ENCODE measurements around the gene APOLD1.
"Not testable (repeated sequence)": the region's sequence is repeated elsewhere in the genome, so short reads cannot be mapped to it uniquely, and the experiment has no call there.

Gene APOLD1

DNA sequence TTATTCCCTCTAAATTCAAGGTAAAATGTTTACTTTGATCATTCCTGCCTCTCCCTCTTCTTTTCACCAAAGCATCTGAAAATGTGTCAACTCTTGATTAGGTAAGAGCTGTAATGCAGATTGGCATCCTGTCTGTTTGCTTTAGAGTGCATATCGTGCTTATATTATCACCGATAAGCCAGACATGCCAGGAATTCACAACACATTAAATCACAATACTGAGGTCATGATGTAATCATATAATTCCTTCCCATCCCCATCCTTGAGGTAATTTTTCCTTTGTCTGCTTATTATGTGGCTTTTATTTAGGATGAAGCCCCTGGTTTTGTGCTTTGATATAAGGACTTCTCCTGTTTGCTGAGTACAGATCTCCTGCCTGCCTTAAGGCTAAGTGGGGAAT lies 37.8 kb downstream of the APOLD1 start:
- Histone ChIP-seq H3K4me1 (no peaks in the 10 kb centered on the region), H3K4me3 (no peak overlapping the region), H3K9me3 (no peaks in the 10 kb centered on the region), H3K36me3 (replicated peaks) (peaks cover 79% of the 10 kb centered on the region), H3K27me3 (ENCODE audit: low read depth) (no peaks in the 10 kb centered on the region)
- DNase-seq (ENCODE audit: low spot score in 2 of 2) = no peak
- in situ Hi-C loops (cut with MboI; ENCODE audit: low sequenced_read_pairs) = no loop called here

DNA sequence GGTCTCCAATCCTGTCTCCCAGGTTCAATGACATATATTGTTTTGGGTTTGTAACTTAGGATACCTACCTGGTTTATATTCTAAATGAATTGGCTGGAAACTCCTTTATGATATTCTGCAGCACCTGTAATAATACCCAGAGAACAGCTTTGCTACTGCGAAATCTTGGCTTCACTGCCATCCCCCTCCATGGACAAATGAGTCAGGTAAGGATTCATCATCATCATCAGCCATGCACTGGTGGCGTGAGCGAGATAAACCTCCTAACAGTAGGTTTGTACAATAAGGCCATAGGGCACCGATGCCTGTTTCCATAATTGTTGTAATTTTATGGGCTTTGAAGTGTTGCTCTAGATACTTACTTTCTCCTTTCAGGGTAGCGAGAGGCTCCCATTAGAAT lies 38.4 kb downstream of the APOLD1 start:
- Histone ChIP-seq H3K27me3 (ENCODE audit: low read depth) (no peaks in the 10 kb centered on the region), H3K9me3 (no peaks in the 10 kb centered on the region), H3K4me3 (no peak overlapping the region), H3K4me1 (no peaks in the 10 kb centered on the region), H3K36me3 (replicated peaks) (peaks cover 82% of the 10 kb centered on the region)
- in situ Hi-C loops (cut with MboI; ENCODE audit: low sequenced_read_pairs) = no loop called here
- DNase-seq (ENCODE audit: low spot score in 2 of 2) = no peak

DNA sequence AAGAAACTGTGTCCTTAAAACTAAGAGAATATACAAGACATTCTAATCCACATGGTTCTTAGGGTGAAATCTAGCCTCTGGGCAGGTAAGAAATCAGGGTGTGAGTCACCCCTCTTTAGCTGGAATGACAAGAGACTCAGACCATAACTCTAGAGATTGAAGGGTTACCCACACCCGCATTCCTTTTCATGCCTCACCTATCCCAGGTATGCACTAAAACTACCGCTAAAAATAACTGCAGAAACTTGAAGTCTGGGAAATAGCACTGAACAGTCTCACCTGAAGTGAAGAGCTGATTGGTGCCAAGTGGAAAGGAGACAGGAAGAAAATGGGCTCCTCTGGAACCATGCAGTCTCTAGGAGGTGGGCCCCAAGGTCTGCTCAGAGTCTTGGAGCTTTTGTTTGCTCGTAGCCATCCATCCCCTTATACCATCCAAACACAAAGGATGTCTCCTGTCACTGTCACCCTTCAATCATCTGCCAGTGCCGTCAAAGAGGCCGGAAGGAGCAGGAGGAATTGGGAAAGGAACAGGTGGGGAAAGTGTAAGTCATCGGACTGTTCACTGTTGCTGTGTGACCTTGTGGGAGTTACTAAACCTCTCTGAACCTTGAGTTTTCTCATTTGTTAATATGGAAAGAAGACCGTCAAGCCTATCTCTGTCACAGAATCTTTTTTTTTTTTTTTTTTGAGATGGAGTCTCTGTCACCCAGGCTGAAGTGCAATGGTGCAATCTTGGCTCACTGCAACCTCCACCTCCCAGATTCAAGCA lies 50.1 kb downstream of the APOLD1 start:
- H3K36me3 ChIP-seq (replicated peaks) = peaks cover 17% of the 10 kb centered on the region
- H3K27me3 ChIP-seq (ENCODE audit: low read depth) = no peaks in the 10 kb centered on the region
- H3K4me1 ChIP-seq = no peaks in the 10 kb centered on the region
- no peak for DNase-seq (ENCODE audit: low spot score in 2 of 2)
- no peak overlapping the region for H3K4me3 ChIP-seq
- H3K9me3 ChIP-seq = no peaks in the 10 kb centered on the region
- in situ Hi-C loops (cut with MboI; ENCODE audit: low sequenced_read_pairs) = no loop called here

DNA sequence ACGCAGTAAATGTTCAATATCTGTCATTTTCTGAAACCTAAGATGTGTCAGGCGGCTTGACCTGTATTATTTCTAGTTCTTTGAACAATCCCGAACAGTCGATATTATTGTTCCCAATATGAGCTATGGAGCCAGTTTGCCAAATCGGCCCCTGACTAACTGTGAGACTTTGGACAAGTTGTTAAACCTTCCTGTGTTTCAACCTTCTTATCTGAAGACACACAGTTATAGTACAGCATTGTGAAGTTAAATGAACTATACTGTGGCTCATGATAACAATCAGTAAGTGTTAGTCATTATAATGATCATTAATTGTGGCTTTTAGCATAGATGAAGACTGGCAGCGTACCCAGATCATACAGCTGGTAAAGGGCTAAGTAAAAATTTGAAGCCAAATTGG lies 51.1 kb downstream of the APOLD1 start:
- H3K36me3 ChIP-seq (replicated peaks) = peaks cover 12% of the 10 kb centered on the region
- H3K4me1 ChIP-seq = no peaks in the 10 kb centered on the region
- no peaks in the 10 kb centered on the region for H3K9me3 ChIP-seq
- H3K4me3 ChIP-seq = no peak overlapping the region
- H3K27me3 ChIP-seq (ENCODE audit: low read depth) = no peaks in the 10 kb centered on the region
- no peak for DNase-seq (ENCODE audit: low spot score in 2 of 2)
- in situ Hi-C loops (cut with MboI; ENCODE audit: low sequenced_read_pairs) = no loop called here

DNA sequence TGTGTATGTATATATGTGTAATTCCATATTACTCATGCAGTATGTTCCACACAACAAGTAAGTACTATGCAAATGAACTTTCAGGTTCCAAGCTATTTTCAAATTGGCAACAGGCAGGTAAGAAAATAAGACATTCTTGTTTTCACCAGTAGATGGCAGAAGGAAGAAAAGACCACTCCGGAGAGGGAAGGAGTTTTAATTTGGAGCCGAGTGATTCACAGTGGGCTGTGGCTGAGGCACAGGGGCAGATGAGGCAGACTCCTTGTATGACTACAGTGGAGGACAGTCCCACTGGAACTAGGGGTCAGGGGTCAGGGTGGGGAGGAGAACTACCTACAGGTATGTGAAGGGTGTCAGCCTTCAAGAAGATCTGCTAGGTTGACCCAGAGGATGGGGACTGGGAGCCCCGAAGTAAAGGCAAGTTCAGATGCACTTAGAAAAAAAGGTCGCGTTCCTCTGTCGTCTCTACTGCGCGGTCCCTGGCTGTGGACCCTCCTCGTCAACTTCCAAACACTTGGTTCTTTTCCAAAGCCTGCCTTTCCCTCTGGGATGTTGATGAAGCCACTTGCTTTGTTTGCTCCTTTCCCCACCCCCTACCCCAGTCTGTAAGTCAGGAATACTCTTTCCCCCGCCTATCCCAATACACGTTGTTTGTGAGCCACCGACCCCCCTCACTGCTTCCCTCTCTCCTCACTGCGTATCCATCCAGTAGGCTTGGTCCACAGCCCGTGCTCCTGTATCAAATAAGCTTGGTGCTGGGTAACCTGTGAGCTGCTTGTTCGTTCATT lies 51.8 kb downstream of the APOLD1 start:
- H3K36me3 ChIP-seq (replicated peaks) = peaks cover 9% of the 10 kb centered on the region
- H3K9me3 ChIP-seq = no peaks in the 10 kb centered on the region
- H3K27me3 ChIP-seq (ENCODE audit: low read depth) = no peaks in the 10 kb centered on the region
- in situ Hi-C loops (cut with MboI; ENCODE audit: low sequenced_read_pairs) = no loop called here
- DNase-seq (ENCODE audit: low spot score in 2 of 2) = peak; percentile 20 to 52
- H3K4me1 ChIP-seq = no peaks in the 10 kb centered on the region
- no peak overlapping the region for H3K4me3 ChIP-seq

DNA sequence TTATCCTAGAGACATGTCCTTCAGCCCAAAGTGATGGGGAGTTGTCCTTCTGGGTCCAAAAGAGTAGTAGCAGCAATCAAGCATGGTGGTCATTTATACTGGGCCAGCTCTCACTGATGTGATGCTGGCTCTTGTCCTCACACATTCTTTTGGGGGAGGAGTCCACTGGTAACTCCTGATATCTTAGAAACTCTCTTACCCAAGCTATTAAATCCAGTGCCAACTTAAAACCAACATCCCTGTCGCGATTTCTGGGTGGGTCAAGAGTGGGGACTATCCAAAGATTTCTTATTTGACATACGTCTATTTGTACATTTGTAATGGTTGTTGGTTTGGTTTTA lies 52.3 kb downstream of the APOLD1 start:
- no peak for DNase-seq (ENCODE audit: low spot score in 2 of 2)
- Histone ChIP-seq H3K27me3 (ENCODE audit: low read depth) (no peaks in the 10 kb centered on the region), H3K4me1 (no peaks in the 10 kb centered on the region), H3K9me3 (no peaks in the 10 kb centered on the region), H3K36me3 (replicated peaks) (peaks cover 9% of the 10 kb centered on the region), H3K4me3 (no peak overlapping the region)
- in situ Hi-C loops (cut with MboI; ENCODE audit: low sequenced_read_pairs) = no loop called here

DNA sequence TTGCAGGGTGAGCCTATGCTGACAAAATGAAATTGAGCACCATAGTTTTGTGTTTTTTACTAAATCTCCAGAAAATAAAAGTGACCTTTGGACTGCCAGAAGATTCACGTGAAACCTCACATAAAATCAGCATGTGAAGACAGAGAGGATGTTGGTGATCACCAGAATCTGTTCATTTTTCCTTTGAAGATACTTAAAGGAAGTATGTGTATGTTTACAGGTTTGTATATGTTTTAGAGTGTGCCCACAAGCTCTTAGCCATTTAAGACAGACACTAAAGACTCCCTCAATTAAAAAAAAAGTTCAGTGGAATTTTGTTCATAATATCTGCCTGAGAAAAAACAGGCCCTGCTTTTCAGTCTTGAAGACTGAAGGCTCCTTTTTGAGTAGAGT lies 53.5 kb downstream of the APOLD1 start:
- peaks cover 9% of the 10 kb centered on the region for H3K36me3 ChIP-seq (replicated peaks)
- H3K9me3 ChIP-seq = no peaks in the 10 kb centered on the region
- DNase-seq (ENCODE audit: low spot score in 2 of 2) = no peak
- no peaks in the 10 kb centered on the region for H3K27me3 ChIP-seq (ENCODE audit: low read depth)
- no peaks in the 10 kb centered on the region for H3K4me1 ChIP-seq
- no peak overlapping the region for H3K4me3 ChIP-seq
- in situ Hi-C loops (cut with MboI; ENCODE audit: low sequenced_read_pairs) = no loop called here

DNA sequence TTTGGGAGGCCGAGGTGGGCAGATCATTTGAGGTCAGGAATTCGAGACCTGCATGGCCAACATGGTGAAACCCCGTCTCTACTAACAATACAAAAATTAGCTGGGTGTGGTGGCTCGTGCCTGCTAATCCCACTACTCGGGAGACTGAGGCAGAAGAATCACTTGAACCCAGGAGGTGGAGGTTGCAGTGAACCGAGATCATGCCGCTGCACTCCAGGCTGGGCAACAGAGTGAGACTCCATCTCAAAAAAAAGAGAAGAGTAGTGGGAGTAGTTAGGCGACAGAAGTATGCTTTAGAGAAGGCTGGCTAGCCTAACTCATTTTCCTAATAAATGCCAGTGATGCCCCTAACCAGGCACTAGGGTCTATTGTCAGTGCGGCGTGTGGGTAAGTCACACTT lies 54.0 kb downstream of the APOLD1 start:
- in situ Hi-C loops (cut with MboI; ENCODE audit: low sequenced_read_pairs); H3K27me3 ChIP-seq (ENCODE audit: low read depth); H3K36me3 ChIP-seq (replicated peaks); H3K9me3 ChIP-seq; DNase-seq (ENCODE audit: low spot score in 2 of 2); H3K4me3 ChIP-seq; H3K4me1 ChIP-seq: not testable (repeated sequence)

DNA sequence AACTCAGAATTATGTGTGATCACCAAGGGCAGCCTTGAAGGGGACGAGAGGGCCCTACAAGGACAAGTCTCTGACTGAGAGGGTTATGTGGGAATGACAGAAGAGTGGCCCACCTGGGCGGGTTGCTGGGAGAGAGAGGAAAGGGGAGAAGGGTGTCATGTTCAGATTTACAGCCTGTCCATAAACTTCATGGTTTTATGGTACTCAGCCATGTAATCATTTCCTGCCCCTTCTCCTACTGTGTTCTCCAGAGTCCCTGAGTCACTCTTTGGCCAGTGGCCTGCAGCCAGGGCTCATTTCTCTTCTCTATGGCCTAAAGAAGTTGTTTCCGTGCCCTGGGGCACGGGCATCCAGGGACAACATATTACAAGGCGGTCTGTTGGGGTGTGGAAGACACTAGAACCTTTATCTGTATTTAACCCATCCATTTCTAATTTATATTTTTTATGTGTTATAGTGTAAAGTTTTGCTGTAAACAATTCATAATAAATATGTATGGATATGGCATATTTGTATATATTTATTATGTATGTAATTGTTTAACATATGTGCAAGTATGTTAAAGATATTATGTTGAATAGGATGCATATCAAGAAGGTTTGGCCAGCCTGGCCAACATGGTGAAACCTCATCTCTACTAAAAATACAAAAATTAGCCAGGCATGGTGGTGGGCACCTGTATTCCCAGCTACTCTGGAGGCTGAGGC lies 54.6 kb downstream of the APOLD1 start:
- H3K9me3 ChIP-seq = no peaks in the 10 kb centered on the region
- peaks cover 4% of the 10 kb centered on the region for H3K36me3 ChIP-seq (replicated peaks)
- H3K27me3 ChIP-seq (ENCODE audit: low read depth) = no peaks in the 10 kb centered on the region
- in situ Hi-C loops (cut with MboI; ENCODE audit: low sequenced_read_pairs) = no loop called here
- no peaks in the 10 kb centered on the region for H3K4me1 ChIP-seq
- H3K4me3 ChIP-seq = no peak overlapping the region
- no peak for DNase-seq (ENCODE audit: low spot score in 2 of 2)

DNA sequence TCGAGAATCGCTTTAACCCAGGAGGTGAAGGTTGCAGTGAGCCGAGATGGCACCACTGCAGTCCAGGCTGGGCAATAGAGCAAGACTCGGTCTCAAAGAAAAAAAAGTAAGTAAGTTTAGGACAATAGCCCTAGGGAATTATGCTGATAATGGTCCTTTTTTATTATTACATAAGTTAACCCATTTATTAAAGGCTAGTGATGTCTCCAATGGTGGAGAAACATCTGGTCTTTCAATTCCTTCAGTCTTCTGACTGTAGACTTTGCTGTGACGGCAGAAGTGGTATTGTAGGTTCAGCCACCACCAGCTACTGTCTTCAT lies 55.1 kb downstream of the APOLD1 start:
- Histone ChIP-seq H3K4me1 (no peaks in the 10 kb centered on the region), H3K36me3 (replicated peaks) (no peaks in the 10 kb centered on the region; the same call in 1 of the 2 replicates), H3K9me3 (no peaks in the 10 kb centered on the region), H3K4me3 (no peak overlapping the region), H3K27me3 (ENCODE audit: low read depth) (no peaks in the 10 kb centered on the region)
- no peak for DNase-seq (ENCODE audit: low spot score in 2 of 2)
- in situ Hi-C loops (cut with MboI; ENCODE audit: low sequenced_read_pairs) = no loop called here

All from HAP-1 (cell line).